ENCODE measurements around the gene RXRA.

Gene RXRA

GRCh38 chr9:134456756-134457305, 130.6 kb downstream of the RXRA start:
- DNase-seq = no peak

DNA sequence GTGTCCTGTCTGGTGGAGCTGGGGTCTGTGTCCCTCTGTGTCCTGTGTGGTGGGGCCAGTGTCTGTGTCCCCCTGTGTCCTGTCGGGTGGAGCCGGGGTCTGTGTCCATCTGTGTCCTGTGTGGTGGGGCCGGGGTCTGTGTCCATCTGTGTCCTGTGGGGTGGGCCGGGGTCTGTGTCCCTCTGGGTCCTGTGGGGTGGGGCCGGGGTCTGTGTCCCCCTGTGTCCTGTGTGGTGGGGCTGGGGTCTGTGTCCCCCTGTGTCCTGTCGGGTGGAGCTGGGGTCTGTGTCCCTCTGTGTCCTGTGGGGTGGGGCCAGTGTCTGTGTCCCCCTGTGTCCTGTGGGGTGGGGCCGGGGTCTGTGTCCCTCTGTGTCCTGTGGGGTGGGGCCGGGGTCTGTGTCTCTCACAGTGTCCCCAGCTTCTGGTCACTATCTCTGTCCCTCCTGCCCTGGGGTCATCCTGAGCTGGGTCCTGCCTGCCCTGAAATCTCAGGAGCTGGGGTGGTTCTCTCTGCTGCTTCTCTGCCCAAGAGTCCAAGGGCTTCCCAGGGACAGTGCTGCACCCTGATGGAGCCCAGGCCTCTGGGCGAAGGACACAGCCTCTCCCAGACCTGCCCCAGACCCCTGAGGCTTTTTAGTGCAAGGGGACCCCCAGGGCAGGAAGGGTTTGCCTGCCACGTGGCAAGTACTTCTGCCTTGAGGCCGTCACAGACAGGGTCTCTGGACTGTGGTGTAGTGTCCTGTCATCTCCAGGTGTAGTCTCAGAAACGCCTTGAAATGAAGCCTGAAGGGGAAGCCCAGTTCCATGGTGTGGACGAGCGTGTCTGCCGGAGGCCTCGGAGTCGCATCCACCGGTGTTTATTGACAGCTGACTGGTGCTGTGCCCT, 131.3 kb downstream of the RXRA start:
- DNase-seq = no peak

- DNase-seq = no peak
These were observed 132.2 kb downstream of the RXRA start for GRCh38 chr9:134458207-134459108.

- DNase-seq = no peak
These were observed 132.9 kb downstream of the RXRA start for GRCh38 chr9:134459164-134459563.

GRCh38 chr9:134459573-134459972, 133.3 kb downstream of the RXRA start:
- DNase-seq = no peak

- DNase-seq = no peak
These were observed 134.0 kb downstream of the RXRA start for GRCh38 chr9:134460206-134460605.

DNA sequence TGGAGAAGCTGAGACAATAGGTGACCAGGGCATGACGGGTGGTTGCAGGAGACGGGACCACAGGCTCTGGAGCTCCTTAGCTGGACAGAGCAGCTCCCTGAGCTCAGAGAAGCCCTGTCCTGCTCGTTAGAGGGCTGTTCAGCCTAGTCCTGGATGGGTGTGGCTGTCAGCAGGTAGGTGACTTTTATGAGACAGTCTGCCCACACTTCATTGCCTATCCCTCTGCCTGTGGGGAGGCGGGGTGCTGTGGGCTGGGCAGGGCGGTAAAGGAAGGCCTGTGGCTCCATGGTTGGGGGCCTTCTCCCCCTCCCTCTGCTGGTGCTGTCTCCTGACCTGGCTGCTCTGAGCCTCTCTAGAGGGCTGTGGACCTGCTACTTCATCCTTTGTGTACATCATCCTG, 134.6 kb downstream of the RXRA start:
- DNase-seq = no peak

GRCh38 chr9:134461426-134461982, 135.2 kb downstream of the RXRA start:
- no peak for DNase-seq

DNA sequence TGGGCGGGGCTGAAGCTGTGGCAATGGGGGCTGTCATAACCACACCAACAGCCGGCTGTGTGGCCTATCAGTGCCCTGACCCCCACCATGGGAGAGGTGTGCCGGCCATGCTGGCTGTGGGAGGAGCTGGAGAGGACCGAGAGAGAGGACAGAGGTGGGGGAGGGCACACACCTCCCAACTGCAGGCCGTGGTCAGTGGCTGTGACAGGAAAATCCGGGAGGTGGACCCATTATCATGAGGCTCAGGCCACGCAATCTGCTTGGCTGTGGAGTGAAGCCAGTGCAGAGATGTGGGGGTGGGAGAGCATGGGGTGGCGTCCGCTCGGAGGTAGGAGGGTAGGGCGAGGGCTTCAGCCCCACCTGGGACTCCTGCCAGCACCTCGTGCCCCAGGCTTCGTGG, 136.1 kb downstream of the RXRA start:
- DNase-seq = no peak

DNA sequence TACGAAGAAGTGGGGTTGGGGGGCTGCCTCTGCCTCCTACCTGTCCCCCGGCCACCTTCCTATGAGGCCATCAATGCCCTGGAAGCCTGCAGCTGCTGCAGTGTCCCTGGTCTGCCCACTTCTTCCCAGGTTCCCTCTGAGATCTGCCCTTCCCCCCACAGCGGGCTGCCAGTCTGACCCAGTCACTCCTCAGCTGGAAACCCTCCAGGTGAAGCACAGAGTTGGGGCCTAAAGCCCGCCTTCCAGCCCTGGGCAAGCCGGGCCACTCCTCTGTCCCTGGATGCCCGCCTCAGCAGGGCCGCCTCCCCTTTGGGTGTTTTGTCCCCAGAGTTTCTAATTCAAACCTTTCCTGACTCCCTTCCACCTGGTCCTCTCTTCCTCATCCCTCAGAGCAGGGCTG, 137.0 kb downstream of the RXRA start:
- no peak for DNase-seq

DNA sequence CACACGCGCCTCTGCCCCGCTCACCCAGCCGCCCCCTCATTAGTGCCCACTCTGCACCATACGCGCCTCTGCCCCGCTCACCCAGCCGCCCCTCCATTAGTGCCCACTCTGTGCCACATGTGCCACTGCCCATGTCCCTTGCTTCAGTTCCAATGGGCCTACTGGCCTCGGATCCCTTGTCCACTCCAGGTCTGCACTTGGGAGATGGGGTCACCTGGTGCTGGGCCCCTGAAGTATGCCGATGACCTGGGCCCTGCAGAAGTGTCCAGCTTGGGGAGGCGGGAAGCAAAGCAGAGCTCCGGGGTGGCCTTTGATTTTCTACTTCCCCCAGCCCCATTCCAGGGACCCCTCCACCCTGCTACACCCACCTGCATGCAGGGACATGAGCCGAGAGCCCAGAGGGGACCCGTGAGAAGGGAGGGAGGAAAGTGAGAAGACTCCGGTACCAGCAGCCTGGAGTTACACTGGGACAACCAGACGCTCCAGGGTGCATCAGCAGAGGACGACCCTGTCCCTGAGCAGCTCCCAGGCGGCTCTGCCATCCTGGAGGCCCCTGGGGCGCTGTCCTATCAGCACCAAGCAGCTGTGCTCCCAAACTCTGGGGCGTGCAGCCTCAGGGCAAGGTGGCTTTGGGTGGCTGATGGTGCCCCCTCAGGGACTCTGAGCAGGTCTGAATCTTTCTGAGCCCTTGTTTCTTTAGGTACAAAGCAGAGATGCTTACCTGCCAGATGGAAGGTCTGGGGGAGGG, 140.8 kb downstream of the RXRA start:
- no peak for DNase-seq

- no peak for DNase-seq
These were observed 142.1 kb downstream of the RXRA start for GRCh38 chr9:134468358-134468757.

GRCh38 chr9:134469041-134469875, 143.0 kb downstream of the RXRA start:
- DNase-seq = no peak

GRCh38 chr9:134472256-134472655, 146.0 kb downstream of the RXRA start:
- DNase-seq = no peak

DNA sequence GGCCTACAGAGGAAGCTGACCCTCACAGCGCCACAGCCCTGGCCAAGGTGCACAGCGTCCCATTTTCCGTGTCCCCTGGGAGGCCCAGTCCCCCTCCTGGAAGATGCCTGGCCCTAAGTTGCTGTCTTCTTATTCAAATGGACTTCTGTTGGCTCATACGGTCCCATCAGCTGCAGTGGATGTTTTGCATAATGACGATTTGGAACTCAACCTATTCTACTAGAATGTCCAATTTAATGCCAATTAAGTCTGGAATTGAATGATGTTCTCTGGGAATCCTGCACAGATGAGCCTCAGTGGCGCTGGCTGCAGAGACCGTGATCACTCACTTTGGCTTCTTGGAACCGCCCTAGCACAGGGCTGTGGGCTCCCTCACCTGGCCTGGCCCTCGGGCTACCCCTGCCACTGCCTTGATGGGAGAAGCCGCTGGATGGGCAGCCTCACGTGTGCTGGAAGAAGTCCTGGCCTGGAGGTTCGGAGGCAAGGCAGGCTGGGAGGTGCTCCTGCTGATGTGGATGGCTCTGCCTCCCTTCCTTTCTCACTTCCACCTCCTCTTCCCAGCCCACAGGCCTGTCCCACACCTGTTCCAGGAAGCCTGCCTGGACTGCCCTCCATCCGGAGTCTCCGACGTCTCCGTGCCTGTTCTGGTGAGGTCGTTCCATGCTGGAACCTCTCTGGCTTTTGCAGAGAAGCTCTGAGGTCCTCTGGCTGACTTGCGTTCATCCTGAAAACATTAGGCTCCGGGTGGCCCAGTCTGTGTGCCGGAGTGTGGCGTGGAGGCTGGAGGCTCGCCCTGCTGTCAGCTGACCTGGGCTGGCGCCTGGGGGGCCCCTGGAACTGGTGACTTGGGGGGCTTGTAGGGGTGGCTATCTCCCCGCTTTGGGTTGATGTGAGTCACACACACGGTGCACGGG, 147.1 kb downstream of the RXRA start:
- no peak for DNase-seq

DNA sequence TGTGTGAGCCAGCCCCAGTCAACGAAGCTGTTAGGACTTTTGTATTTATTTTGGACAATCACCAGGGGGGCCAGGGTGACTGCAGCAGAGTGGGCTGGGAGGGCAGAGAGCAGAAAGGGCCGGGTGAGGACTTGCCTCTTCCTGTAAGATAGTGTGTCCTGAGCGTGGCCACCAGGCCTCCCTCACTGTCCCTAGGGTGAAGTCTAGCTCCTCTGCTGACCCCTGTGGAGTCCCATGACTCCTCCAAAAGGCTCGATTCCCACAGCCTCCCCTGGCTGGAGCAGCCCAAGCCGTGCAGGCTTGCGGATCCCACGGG, 147.8 kb downstream of the RXRA start:
- DNase-seq = no peak

- no peak for DNase-seq
These were observed 148.9 kb downstream of the RXRA start for GRCh38 chr9:134475011-134475790.

DNA sequence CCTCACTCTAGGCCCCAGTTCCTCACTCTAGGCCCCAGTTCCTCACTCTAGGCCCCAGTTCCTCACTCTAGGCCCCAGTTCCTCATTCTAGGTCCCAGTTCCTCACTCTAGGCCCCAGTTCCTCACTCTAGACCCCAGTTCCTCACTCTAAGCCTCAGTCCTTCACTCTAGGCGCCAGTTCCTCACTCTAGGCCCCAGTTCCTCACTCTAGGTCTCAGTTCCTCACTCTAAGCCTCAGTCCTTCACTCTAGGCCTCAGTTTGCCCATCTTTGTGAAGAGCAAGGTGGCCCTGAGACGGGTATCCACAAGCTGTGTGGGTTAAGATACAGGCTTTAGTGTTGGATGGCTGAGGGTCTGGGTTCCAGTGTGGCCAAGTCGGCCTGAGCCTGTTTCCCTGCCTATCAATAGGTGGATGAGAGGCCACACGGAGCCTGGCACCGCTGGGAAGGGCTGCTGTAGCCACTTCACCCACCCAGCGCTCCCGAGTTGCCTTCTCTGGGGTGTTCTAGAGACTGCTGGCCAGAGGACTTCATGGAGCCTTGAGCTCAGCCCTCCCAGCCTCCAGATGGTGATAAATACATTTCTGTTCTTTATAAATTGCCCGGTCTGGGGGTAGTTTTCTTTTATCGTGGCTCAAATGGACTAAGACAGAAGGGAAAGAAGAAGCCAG, 150.2 kb downstream of the RXRA start:
- DNase-seq = no peak

- DNase-seq = no peak
These were observed 150.7 kb downstream of the RXRA start for GRCh38 chr9:134476942-134477335.
